SK-N-SH (cell line): ENCODE data around the gene LRIG1. TPM values are rescaled to one million over a fixed set of nuclear protein-coding genes. Genes with fewer than 3 reads are reported as not detected.

Experiments
- CTCF ChIA-PET: fragments of 300-600, 350-600 bp; formaldehyde crosslinking; extraction: SDS; loops from one replicate; lab custom pipeline; 2021; lab: Yijun Ruan, JAX
- POLR2A ChIA-PET: fragments of 350-600 bp; sonication (Branson Sonifier 250); formaldehyde crosslinking; extraction: SDS; loops from one replicate; lab custom pipeline; 2020; ENCODE audit warnings: antibody characterized with exemption, inconsistent platforms; lab: Yijun Ruan, JAX
- DNase-seq: peaks from one replicate; pipeline ENCODE4 v3.0.0; 2012
- H2AFZ ChIP-seq: fragments of 200-600 bp; sonication (generic); 2 replicates; pipeline ENCODE4 v1.8.1; 2016; ENCODE audit warnings: antibody characterized with exemption, mild to moderate bottlenecking, low read depth
- H3F3A ChIP-seq: fragments of 200-600 bp; sonication (generic); replicated peaks from 2 replicates; pipeline ENCODE3; 2016; ENCODE audit warnings: antibody characterized with exemption, mild to moderate bottlenecking; ENCODE audit not compliant: insufficient read depth
- H3K27ac ChIP-seq, 2 experiments: fragments of 200-500 bp in 1 of 2; fragments of 200-600 bp in 1 of 2; sonication (Bioruptor generic) in 1 of 2; sonication (generic), shearing (Covaris generic) in 1 of 2; 2 replicates each; pipeline versions ENCODE4 v1.5.1 to v1.6.1; 2014 to 2016; ENCODE audit warnings: low read depth in 2 of 2, inconsistent platforms in 1 of 2, low read length in 1 of 2, mild to moderate bottlenecking in 1 of 2, mixed read lengths in 1 of 2
- H3K27me3 ChIP-seq: fragments of 200-600 bp; sonication (generic), shearing (Covaris generic); 2 replicates; pipeline ENCODE4 v1.6.1; 2016; ENCODE audit warnings: mixed run types; ENCODE audit not compliant: insufficient read depth
- H3K36me3 ChIP-seq, 2 experiments: fragments of 200-500 bp in 1 of 2; fragments of 200-600 bp in 1 of 2; sonication (Bioruptor generic) in 1 of 2; sonication (generic) in 1 of 2; replicated peaks in 1 of 2; 2 replicates each; pipeline versions ENCODE3 to v1.5.1; 2014 to 2016; ENCODE audit warnings: low read length in 1 of 2, mild to moderate bottlenecking in 1 of 2; ENCODE audit not compliant: insufficient read depth in 2 of 2, control insufficient read depth in 1 of 2
- H3K4me1 ChIP-seq, 2 experiments: fragments of 200-500 bp in 1 of 2; fragments of 200-600 bp in 1 of 2; sonication (Bioruptor generic) in 1 of 2; sonication (generic), shearing (Covaris generic) in 1 of 2; 2 replicates each; pipeline versions ENCODE4 v1.5.1 to v1.6.1; 2014 to 2016; ENCODE audit warnings: low read depth in 1 of 2, low read length in 1 of 2, mixed run types in 1 of 2; ENCODE audit not compliant: insufficient read depth in 2 of 2, control insufficient read depth in 1 of 2
- H3K4me2 ChIP-seq: fragments of 200-600 bp; sonication (generic), shearing (Covaris generic); 2 replicates; pipeline ENCODE4 v1.6.1; 2017; ENCODE audit warnings: mixed run types
- H3K4me3 ChIP-seq, 2 experiments: fragments of 200-500 bp in 1 of 2; fragments of 200-600 bp in 1 of 2; sonication (Bioruptor generic) in 1 of 2; sonication (generic), shearing (Covaris generic) in 1 of 2; 2 replicates each; pipeline versions ENCODE4 v1.5.1 to v1.8.1; 2014 to 2016; ENCODE audit warnings: low read depth in 2 of 2, inconsistent platforms in 1 of 2, low read length in 1 of 2, mild to moderate bottlenecking in 1 of 2, mixed read lengths in 1 of 2, moderate library complexity in 1 of 2
- H3K79me2 ChIP-seq: fragments of 200-600 bp; sonication (generic); 2 replicates; pipeline ENCODE4 v1.8.1; 2017; ENCODE audit warnings: mild to moderate bottlenecking; ENCODE audit not compliant: insufficient read depth
- H3K9ac ChIP-seq: fragments of 200-600 bp; sonication (generic); 2 replicates; pipeline ENCODE4 v1.6.1; 2017; ENCODE audit warnings: mixed run types
- H3K9me2 ChIP-seq: fragments of 200-600 bp; sonication (generic); 2 replicates; pipeline ENCODE4 v1.6.1; 2017; ENCODE audit warnings: mixed run types
- H3K9me3 ChIP-seq: fragments of 200-600 bp; sonication (generic); 2 replicates; pipeline ENCODE4 v1.6.1; 2017; ENCODE audit warnings: mixed run types, mild to moderate bottlenecking, moderate library complexity
- H4K20me1 ChIP-seq: fragments of 200-600 bp; sonication (generic); 2 replicates; pipeline ENCODE4 v1.6.1; 2017; ENCODE audit warnings: mild to moderate bottlenecking, mixed run types; ENCODE audit not compliant: insufficient read depth
- CHD2 ChIP-seq: fragments of 150-350 bp; IDR thresholded peaks from 2 replicates; pipeline ENCODE4 v1.6.1; 2018; ENCODE audit warnings: low read length; ENCODE audit not compliant: partially characterized antibody
- ELF1 ChIP-seq: IDR thresholded peaks from 2 replicates; pipeline ENCODE4 v1.4.0; 2012
- EZH2phosphoT487 ChIP-seq: fragments of 200-600 bp; sonication (generic); IDR thresholded peaks from 2 replicates; pipeline ENCODE4 v1.6.1; 2017; ENCODE audit warnings: low read depth, mixed run types, mild to moderate bottlenecking, antibody characterized with exemption, moderate library complexity, borderline replicate concordance
- FOSL2 ChIP-seq: IDR thresholded peaks from 2 replicates; pipeline ENCODE4 v1.4.0; 2012; ENCODE audit warnings: low read depth, mild to moderate bottlenecking, moderate library complexity, borderline replicate concordance
- MEF2A ChIP-seq: IDR thresholded peaks from 2 replicates; pipeline ENCODE4 v1.4.0; 2012; ENCODE audit warnings: low read depth, borderline replicate concordance
- MXI1 ChIP-seq: IDR thresholded peaks from 2 replicates; pipeline ENCODE4 v1.6.1; 2012; ENCODE audit warnings: mild to moderate bottlenecking, low read depth, low read length, improper control_type of control experiment
- RAD21 ChIP-seq: IDR thresholded peaks from 2 replicates; pipeline ENCODE4 v1.6.1; 2012; ENCODE audit warnings: mild to moderate bottlenecking, low read length
- RFX5 ChIP-seq: IDR thresholded peaks from 2 replicates; pipeline ENCODE4 v1.6.1; 2012; ENCODE audit warnings: mild to moderate bottlenecking, improper control_type of control experiment, low read length
- YY1 ChIP-seq: IDR thresholded peaks from 2 replicates; pipeline ENCODE4 v1.4.0; 2012; ENCODE audit warnings: low read depth, mild to moderate bottlenecking
- WGBS: methylation state at CpG from one replicate; pipeline ENCODE4 v1.1.6; 2017; ENCODE audit warnings: low lambda C conversion rate; 5-methylcytosine and 5-hydroxymethylcytosine counted together
- polyA plus RNA-seq, 3 experiments: library from polyadenylated mRNA; depleted of rRNA; stranded (reverse); fragments of >200 nt; gene quantifications; 2 replicates each; pipeline ENCODE4 v1.2.3, GENCODE V29; 2012
- TF ChIP-seq, protein P1 (sequence below): IDR thresholded peaks from 2 replicates; pipeline ENCODE4; 2012
- TF ChIP-seq, protein P2 (sequence below): IDR thresholded peaks from 2 replicates; pipeline ENCODE4 v1.4.0; 2012; ENCODE audit warnings: low read depth, borderline replicate concordance
- TF ChIP-seq, protein P3 (sequence below): IDR thresholded peaks from 2 replicates; pipeline ENCODE4 v1.6.1; 2012; ENCODE audit warnings: mild to moderate bottlenecking, low read depth, low read length, moderate library complexity

Gene LRIG1
- polyA plus RNA-seq, 1 of the 3 experiments (the other 2 are of a cell fraction) = 1.7 TPM

DNA sequence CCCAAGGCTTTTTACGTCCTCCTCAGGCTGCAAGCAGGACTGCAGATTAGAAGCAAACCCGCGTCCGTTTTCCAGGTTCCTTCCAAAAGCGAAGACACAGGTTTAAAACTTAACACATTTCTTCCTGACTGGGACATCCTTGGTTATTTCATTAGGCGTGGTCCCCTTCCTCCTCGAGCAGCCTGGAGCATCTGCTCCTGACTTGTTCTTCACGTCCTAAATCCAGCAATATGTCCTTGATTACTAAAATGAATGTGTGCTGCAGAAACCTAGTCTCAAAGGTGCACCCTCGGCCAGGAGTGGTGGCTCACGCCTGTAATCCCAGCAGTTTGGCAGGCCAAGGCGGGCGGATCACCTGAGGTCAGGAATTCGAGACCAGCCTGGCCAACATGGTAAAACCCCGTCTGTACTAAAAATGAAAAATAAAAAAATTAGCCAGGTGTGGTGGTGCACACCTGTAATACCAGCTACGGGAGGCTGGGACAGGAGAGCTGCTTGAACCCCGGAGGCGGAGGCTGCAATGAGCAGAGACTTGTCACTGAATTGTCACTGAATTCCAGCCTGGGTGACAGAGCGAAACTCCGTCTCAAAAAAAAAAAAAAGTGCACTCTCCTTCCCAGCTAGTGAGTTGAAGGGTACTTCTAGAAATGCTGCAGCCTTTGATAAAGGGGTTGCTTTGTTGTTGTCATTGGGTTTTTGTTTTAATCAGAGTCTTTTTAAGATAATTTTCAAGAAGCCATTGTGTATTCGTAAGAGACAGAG, 842 bp upstream of the LRIG1 start:
- CTCF ChIA-PET = no interaction called here
- H2AFZ ChIP-seq = peak overlapping the region; percentile 67; the same call in 1 of the 2 replicates
- no peaks in the 10 kb centered on the region for H4K20me1 ChIP-seq
- H3K9ac ChIP-seq = no peak overlapping the region
- H3K36me3 ChIP-seq = no peaks in the 10 kb centered on the region
- no peak for DNase-seq
- peaks cover 32% of the 10 kb centered on the region for H3K27me3 ChIP-seq
- POLR2A ChIA-PET = no interaction called here
- H3K9me3 ChIP-seq = no peaks in the 10 kb centered on the region
- H3F3A ChIP-seq = no peaks in the 10 kb centered on the region
- TF ChIP-seq, protein P1, sequence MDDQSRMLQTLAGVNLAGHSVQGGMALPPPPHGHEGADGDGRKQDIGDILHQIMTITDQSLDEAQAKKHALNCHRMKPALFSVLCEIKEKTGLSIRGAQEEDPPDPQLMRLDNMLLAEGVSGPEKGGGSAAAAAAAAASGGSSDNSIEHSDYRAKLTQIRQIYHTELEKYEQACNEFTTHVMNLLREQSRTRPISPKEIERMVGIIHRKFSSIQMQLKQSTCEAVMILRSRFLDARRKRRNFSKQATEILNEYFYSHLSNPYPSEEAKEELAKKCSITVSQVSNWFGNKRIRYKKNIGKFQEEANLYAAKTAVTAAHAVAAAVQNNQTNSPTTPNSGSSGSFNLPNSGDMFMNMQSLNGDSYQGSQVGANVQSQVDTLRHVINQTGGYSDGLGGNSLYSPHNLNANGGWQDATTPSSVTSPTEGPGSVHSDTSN = no peak
- H3K79me2 ChIP-seq = no peaks in the 10 kb centered on the region
- H3K9me2 ChIP-seq = no peaks in the 10 kb centered on the region
- WGBS = 12% methylated on average over 20 of the region's 20 CpGs
- peak overlapping the region; percentile 43 to 59 for H3K4me3 ChIP-seq
- peak overlapping the region; percentile 98 for H3K4me2 ChIP-seq
- no peak overlapping the region for H3K27ac ChIP-seq
- H3K4me1 ChIP-seq = peaks cover 0 to 6% of the 10 kb centered on the region in 2 experiments; a peak in 1 of 4 replicates

DNA sequence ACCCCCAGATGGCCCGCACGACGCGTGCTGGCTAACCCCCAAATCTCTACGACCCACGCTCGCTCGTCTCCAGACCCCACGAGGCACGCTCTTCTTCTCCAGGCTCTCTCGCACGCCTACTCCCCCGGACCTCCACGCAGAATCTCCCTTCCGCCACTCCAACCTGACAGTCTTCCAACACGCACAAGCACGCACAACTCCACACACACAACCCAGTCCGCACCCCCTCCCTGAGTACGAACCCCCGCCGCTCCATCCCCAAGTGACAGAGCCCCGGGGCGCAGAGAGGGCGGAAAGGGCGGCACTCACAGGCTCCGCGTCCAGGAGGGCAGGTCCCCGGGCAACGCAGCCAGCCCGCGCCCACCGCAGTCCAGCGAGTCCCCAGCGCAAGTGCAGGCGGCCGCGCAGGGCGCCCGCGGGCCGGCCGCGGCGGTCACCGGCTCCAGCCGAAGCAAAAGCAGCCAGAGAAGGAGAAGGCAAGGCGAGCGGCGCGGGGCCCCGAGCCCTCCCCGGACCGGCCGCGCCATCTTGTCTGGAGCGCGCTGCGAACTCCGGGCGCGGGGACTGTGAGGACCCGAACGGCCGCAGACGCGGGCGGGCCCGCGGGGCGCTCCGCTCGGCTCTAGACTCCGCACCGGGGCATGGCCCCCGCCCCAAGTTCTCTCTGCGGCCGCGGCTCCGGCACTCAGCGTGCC, 794 bp downstream of the LRIG1 start:
- Histone ChIP-seq H3K9me3 (no peaks in the 10 kb centered on the region), H3K79me2 (no peaks in the 10 kb centered on the region), H2AFZ (peak overlapping the region; percentile 82; the same call in 1 of the 2 replicates), H3F3A (no peaks in the 10 kb centered on the region), H3K9me2 (no peaks in the 10 kb centered on the region), H3K27ac (no peak overlapping the region), H3K4me2 (peak overlapping the region; percentile 98), H3K27me3 (peaks cover 36% of the 10 kb centered on the region), H3K4me1 (peaks cover 0 to 6% of the 10 kb centered on the region in 2 experiments; a peak in 1 of 4 replicates), H4K20me1 (no peaks in the 10 kb centered on the region), H3K9ac (no peak overlapping the region; the same call in 1 of the 2 replicates), H3K36me3 (no peaks in the 10 kb centered on the region), H3K4me3 (peak overlapping the region; percentile 59 to 68)
- CTCF ChIA-PET = interaction anchor here (0.7 to 1.7 kb wide), 2 partner anchors 145 to 246 kb away, joined by 3 read pairs; no protein-coding TSS in a partner anchor
- TF ChIP-seq ELF1 (no peak), MEF2A (no peak), CHD2 (no peak), YY1 (no peak), FOSL2 (no peak), EZH2phosphoT487 (no peak), RAD21 (no peak), RFX5 (no peak), MXI1 (no peak)
- TF ChIP-seq, protein P2, sequence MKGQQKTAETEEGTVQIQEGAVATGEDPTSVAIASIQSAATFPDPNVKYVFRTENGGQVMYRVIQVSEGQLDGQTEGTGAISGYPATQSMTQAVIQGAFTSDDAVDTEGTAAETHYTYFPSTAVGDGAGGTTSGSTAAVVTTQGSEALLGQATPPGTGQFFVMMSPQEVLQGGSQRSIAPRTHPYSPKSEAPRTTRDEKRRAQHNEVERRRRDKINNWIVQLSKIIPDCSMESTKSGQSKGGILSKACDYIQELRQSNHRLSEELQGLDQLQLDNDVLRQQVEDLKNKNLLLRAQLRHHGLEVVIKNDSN = no peak
- TF ChIP-seq, protein P3, sequence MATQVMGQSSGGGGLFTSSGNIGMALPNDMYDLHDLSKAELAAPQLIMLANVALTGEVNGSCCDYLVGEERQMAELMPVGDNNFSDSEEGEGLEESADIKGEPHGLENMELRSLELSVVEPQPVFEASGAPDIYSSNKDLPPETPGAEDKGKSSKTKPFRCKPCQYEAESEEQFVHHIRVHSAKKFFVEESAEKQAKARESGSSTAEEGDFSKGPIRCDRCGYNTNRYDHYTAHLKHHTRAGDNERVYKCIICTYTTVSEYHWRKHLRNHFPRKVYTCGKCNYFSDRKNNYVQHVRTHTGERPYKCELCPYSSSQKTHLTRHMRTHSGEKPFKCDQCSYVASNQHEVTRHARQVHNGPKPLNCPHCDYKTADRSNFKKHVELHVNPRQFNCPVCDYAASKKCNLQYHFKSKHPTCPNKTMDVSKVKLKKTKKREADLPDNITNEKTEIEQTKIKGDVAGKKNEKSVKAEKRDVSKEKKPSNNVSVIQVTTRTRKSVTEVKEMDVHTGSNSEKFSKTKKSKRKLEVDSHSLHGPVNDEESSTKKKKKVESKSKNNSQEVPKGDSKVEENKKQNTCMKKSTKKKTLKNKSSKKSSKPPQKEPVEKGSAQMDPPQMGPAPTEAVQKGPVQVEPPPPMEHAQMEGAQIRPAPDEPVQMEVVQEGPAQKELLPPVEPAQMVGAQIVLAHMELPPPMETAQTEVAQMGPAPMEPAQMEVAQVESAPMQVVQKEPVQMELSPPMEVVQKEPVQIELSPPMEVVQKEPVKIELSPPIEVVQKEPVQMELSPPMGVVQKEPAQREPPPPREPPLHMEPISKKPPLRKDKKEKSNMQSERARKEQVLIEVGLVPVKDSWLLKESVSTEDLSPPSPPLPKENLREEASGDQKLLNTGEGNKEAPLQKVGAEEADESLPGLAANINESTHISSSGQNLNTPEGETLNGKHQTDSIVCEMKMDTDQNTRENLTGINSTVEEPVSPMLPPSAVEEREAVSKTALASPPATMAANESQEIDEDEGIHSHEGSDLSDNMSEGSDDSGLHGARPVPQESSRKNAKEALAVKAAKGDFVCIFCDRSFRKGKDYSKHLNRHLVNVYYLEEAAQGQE = no peak
- peak; percentile 71 for DNase-seq
- WGBS = 17% methylated on average over 23 of the region's 80 CpGs
- POLR2A ChIA-PET = no interaction called here
